ENCODE data around the gene KMT5C. TPM values are rescaled to one million over a fixed set of nuclear protein-coding genes. Genes with fewer than 3 reads are reported as not detected.

The KMT5C gene
- total RNA-seq, 2 donors from 2014 or later = 73.1 to 80.6 TPM

- TF ChIP-seq CTCF (conservative IDR thresholded peaks at IDR 0.05) = peak; percentile 24
- H3K4me3 ChIP-seq (ENCODE audit: low read length) = peak overlapping the region; percentile 94
- Mint-ChIP-seq H3K27me3 (ENCODE audit: insufficient read depth) (peaks cover 8% of the 10 kb centered on the region), H3K4me3 (peak overlapping the region; percentile 89), H3K36me3 (ENCODE audit: low read depth) (peaks cover 40% of the 10 kb centered on the region), H3K9me3 (no peaks in the 10 kb centered on the region), H3K4me1 (peaks cover 12% of the 10 kb centered on the region), H3K27ac (peak overlapping the region; percentile 96)
- H3K9ac ChIP-seq (ENCODE audit: extremely low read depth, low read length, poor library complexity, severe bottlenecking) = peak overlapping the region; percentile 88
- peak overlapping the region; percentile 82 for H3K27ac ChIP-seq (ENCODE audit: low read depth, low read length)
- WGBS, 2 experiments (ENCODE audit: insufficient coverage in 1 of 2, insufficient read length in 1 of 2) = 0 to 1% methylated on average over 4 to 23 of the region's 24 CpGs
- no peak for DNase-seq
- H3K27me3 ChIP-seq (ENCODE audit: control insufficient read depth, insufficient read depth, low read length, poor library complexity, severe bottlenecking) = no peaks in the 10 kb centered on the region
- H3K9me3 ChIP-seq (ENCODE audit: control insufficient read depth, low read length) = no peaks in the 10 kb centered on the region
- no peaks in the 10 kb centered on the region for H3K4me1 ChIP-seq (ENCODE audit: control insufficient read depth, insufficient read depth, low read length)
- H3K36me3 ChIP-seq (ENCODE audit: control insufficient read depth, insufficient read depth, low read length) = peaks cover 35% of the 10 kb centered on the region
These were observed 1.1 kb downstream of the KMT5C start for GRCh38 chr19:55340784-55341147.

GRCh38 chr19:55341171-55341588 lies 1.5 kb downstream of the KMT5C start:
- H3K4me1 Mint-ChIP-seq = peaks cover 12% of the 10 kb centered on the region
- H3K9me3 Mint-ChIP-seq = no peaks in the 10 kb centered on the region
- peaks cover 8% of the 10 kb centered on the region for H3K27me3 Mint-ChIP-seq (ENCODE audit: insufficient read depth)
- H3K4me1 ChIP-seq (ENCODE audit: control insufficient read depth, insufficient read depth, low read length) = no peaks in the 10 kb centered on the region
- peaks cover 41% of the 10 kb centered on the region for H3K36me3 Mint-ChIP-seq (ENCODE audit: low read depth)
- H3K9ac ChIP-seq (ENCODE audit: extremely low read depth, low read length, poor library complexity, severe bottlenecking) = peak overlapping the region; percentile 88
- H3K9me3 ChIP-seq (ENCODE audit: control insufficient read depth, low read length) = no peaks in the 10 kb centered on the region
- peak overlapping the region; percentile 96 for H3K27ac Mint-ChIP-seq
- H3K4me3 ChIP-seq (ENCODE audit: low read length) = peak overlapping the region; percentile 94
- WGBS, 2 experiments (ENCODE audit: insufficient coverage in 1 of 2, insufficient read length in 1 of 2) = 6% methylated on average over 14 of the region's 15 CpGs; no CpG with 5 or more reads in 1 of the 2 experiments
- peak overlapping the region; percentile 82 for H3K27ac ChIP-seq (ENCODE audit: low read depth, low read length)
- H3K27me3 ChIP-seq (ENCODE audit: control insufficient read depth, insufficient read depth, low read length, poor library complexity, severe bottlenecking) = no peaks in the 10 kb centered on the region
- H3K36me3 ChIP-seq (ENCODE audit: control insufficient read depth, insufficient read depth, low read length) = peaks cover 35% of the 10 kb centered on the region
- TF ChIP-seq CTCF (conservative IDR thresholded peaks at IDR 0.05) = no peak
- peak overlapping the region; percentile 89 for H3K4me3 Mint-ChIP-seq
- DNase-seq = peak; percentile 94

- Histone ChIP-seq H3K27ac (ENCODE audit: low read depth, low read length) (no peak overlapping the region), H3K9ac (ENCODE audit: extremely low read depth, low read length, poor library complexity, severe bottlenecking) (no peak overlapping the region), H3K4me1 (ENCODE audit: control insufficient read depth, insufficient read depth, low read length) (no peaks in the 10 kb centered on the region), H3K36me3 (ENCODE audit: control insufficient read depth, insufficient read depth, low read length) (peaks cover 35% of the 10 kb centered on the region), H3K27me3 (ENCODE audit: control insufficient read depth, insufficient read depth, low read length, poor library complexity, severe bottlenecking) (no peaks in the 10 kb centered on the region), H3K4me3 (ENCODE audit: low read length) (peak overlapping the region; percentile 94), H3K9me3 (ENCODE audit: control insufficient read depth, low read length) (no peaks in the 10 kb centered on the region)
- no peaks in the 10 kb centered on the region for H3K9me3 Mint-ChIP-seq
- 91% methylated on average over 17 to 50 of the region's 50 CpGs for WGBS, 2 experiments (ENCODE audit: insufficient coverage in 1 of 2, insufficient read length in 1 of 2)
- H3K27me3 Mint-ChIP-seq (ENCODE audit: insufficient read depth) = peaks cover 4% of the 10 kb centered on the region
- peaks cover 41% of the 10 kb centered on the region for H3K36me3 Mint-ChIP-seq (ENCODE audit: low read depth)
- peaks cover 12% of the 10 kb centered on the region for H3K4me1 Mint-ChIP-seq
- H3K27ac Mint-ChIP-seq = peak overlapping the region; percentile 83
- no peak for DNase-seq
- TF ChIP-seq CTCF (conservative IDR thresholded peaks at IDR 0.05) = no peak
- H3K4me3 Mint-ChIP-seq = peak overlapping the region; percentile 89
These were observed 2.2 kb downstream of the KMT5C start for GRCh38 chr19:55341595-55342531.

Data from endodermal cell (in vitro differentiated cells).